GDM1 (cell line): ENCODE measurements around the gene C2CD5.

Experiments
- DNase-seq: peaks from one replicate; lab custom pipeline; 2025; lab: John Stamatoyannopoulos, UW

C2CD5 gene

DNA sequence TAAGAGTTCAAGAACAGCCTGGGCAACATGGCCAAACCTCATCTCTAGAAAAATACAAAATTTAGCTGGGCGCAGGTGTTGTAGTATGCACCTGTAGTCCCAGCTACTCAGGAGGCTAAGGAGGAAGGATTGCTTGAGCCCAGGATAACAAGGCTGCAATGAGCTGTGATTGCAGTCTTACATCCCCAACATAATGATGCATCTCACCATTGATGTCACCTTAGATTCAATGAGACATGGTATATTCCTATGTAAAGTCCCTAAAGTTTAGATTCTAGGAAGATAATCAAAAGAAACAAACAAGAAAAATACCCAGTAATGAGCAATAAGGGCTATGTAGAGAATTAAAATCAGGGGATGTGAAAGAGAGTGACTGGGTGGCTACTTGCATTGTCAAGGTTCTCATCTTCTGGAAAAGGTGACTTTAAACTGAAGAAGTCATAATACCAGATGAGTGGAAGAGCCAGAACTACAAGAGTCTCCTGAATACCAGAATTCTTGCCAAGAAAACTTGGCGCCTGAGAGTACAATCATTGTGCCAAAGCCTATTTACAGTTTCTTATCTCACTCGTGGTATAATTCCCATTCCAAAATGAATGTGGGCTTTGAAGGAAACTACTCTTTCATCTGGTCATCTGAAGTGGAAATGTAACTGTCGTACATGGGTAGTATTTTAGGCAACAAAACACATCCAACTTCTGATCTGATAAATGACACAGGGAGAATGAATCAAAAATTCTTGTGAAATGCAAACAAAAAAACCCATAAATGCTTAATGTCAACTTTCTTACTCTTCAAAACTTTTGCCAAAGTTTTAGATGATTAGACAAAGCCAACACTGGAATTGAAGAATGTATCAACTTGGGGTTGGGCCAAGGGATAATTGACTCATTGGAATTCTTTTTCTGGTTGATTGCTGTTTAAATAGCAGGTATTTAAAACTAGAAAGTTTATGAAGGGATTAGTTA lies 128.7 kb downstream of the C2CD5 start:
- DNase-seq = no peak

GRCh38 chr12:22414742-22415141 lies 129.6 kb downstream of the C2CD5 start:
- DNase-seq = no peak

DNA sequence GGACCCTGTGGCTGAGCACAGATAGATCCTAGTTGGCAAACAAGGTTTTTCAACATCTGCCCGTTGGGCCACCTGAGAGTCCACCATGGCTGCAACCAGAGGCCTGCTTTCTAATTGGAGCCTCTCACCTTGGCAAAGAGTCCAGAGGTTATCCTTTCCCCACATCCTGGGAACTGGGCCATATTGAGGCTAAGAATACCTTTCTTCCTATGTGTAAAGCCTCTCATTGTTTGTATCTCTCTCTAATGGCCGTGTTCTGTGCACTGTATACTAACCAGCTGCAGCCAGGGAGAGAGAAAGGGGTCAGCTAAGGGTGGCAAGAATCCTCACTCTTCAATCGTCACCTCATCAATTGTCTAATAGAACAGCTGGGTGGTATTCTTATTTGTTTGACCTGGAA lies 130.8 kb downstream of the C2CD5 start:
- no peak for DNase-seq

GRCh38 chr12:22412581-22412980 lies 131.8 kb downstream of the C2CD5 start:
- no peak for DNase-seq

DNA sequence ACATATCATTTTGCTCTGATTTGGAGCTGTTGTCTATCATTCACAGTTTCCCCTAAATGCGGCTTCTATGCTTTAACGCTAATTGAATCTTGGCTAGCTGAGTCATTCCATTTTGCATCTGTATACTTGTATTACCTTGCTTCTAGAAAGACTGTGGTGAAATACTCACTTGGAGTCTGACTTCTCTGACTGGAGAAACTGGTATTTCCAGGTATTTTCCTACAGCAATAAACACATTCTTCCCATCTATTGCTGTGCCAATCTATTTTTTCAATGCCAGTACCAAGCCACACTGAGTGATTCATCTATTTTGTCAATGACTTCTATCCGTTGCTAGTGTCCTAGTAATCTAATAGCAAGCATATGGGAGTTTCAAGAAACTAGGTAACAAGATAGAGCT lies 133.9 kb downstream of the C2CD5 start:
- DNase-seq = no peak

GRCh38 chr12:22409377-22410164 lies 134.8 kb downstream of the C2CD5 start:
- no peak for DNase-seq

DNA sequence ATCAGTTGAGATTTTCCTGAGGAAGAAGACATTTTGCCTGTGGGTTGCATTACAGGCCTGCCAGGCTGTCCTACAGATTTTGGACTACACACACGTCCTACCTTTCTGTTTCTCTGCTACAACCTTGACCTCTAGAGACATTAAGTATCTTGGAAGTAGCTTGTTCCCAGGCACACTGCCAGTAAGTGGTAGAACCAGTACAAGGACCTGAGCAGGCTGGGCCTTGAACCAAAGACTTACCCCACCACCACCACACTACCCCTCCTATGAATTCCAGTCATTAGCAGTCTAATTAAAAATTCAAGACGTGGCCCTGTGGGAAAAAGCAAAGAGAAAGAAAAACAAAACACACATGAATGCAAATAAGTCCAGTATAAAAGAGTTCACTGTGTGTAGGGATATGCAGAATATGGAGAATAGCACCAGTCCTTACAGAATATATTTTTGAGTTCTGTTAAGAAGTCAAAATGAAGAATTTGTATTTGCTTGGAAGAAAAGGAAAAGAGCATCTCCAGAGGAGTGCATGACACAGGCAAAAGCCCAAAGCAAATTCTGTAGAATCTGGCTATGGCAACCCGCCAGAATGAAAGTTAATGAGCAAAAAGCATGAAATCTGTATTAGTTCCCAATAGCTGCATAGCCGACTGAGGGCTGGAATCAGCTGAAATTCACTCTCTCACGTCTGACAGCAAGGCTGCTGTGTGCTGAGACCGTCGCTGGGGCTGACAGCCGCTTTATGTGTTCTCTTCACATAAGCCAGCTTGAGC lies 135.5 kb downstream of the C2CD5 start:
- DNase-seq = no peak

GRCh38 chr12:22407397-22407796 lies 136.9 kb downstream of the C2CD5 start:
- DNase-seq = no peak

DNA sequence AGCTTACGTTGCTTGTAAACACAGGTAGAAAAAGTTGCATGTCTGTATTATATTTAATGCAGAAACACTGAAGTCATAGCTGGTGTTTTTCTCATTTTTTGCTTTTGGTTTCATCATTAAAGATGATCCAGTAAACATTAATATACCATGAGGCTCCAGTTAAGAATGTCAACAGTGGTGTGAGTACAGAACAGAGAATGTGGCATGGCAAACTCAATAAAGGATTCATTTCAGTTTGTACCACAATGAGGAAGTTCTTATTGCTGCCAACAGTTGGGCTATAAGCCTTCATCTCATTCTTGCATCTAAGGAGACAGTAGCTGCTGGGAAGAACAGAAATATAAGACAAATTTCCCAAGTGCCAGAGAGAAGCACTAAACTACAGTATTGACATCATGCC lies 137.7 kb downstream of the C2CD5 start:
- no peak for DNase-seq

GRCh38 chr12:22399464-22400180 lies 144.7 kb downstream of the C2CD5 start:
- no peak for DNase-seq
